ENCODE measurements around the gene BANP.
"Not testable (repeated sequence)": the region's sequence is repeated elsewhere in the genome, so short reads cannot be mapped to it uniquely, and the experiment has no call there.

BANP gene

GRCh38 chr16:87950765-87951551, at the start of gene BANP:
Gene BANP, plus strand, starts transcription at chr16:87951434. Its CDS starts 23,682 bp downstream, at chr16:87975116.
- peak; percentile 98 for DNase-seq (ENCODE audit: low read depth)

- not testable (repeated sequence) for DNase-seq (ENCODE audit: low read depth)
Measured at GRCh38 chr16:87904963-87905362, 46.3 kb upstream of the BANP start.

GRCh38 chr16:87905521-87905920, 45.7 kb upstream of the BANP start:
- not testable (repeated sequence) for DNase-seq (ENCODE audit: low read depth)

DNA sequence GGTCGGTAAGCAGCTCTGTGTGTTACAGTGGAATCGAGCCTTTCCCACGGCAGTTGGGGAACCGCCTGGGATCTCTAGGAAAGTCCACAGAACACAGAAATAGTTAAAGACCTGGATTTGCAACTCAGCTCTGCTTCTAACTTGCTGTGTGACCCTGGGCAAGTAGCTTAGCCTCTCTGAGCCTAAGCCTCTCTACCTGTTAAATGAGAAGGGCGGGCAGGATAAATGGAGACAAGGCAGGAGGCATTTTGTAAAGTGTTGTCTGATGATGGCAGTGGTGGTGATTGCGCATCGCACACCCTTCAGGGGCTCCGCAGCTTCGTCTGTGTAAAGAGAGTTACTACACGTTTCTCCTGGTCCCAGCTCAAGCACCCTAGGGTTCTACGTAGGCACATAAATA, 43.1 kb upstream of the BANP start:
- DNase-seq (ENCODE audit: low read depth), result not testable (repeated sequence)

DNA sequence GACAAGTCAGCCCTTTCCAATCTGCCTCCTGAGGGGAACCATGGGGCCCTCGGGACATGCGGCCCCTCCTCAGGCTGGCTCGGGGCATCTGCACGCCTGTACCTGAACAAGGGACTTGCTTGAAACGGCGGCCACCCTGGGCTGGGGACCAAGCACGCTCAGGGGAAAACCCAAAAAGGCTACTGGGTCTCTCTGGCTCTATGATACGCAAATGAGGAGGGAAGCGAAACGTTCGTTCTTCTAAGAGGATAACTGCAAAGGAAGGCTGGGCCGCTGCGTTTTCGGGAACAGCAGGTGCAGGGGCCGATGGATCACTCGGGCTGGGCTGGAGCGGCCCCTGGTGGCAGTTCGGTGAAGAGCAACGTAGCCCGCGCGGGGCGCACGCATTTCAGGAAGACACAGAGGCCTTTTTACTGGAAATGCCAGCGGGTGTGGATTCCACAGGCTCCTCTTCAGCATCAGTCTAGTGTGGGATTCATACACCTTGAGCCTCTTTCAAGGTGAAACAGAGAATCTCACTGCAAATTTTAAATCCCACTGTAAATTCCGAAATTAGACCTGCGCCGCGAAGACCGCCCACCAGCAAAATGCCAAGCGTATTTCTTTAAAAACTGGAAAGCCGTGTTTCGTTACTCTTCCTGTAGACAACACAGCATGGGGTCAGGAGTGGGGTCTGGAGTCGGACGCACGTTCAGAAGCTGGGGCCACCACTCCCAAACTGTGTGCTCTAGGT, 41.9 kb upstream of the BANP start:
- DNase-seq (ENCODE audit: low read depth), result peak; percentile 51

DNA sequence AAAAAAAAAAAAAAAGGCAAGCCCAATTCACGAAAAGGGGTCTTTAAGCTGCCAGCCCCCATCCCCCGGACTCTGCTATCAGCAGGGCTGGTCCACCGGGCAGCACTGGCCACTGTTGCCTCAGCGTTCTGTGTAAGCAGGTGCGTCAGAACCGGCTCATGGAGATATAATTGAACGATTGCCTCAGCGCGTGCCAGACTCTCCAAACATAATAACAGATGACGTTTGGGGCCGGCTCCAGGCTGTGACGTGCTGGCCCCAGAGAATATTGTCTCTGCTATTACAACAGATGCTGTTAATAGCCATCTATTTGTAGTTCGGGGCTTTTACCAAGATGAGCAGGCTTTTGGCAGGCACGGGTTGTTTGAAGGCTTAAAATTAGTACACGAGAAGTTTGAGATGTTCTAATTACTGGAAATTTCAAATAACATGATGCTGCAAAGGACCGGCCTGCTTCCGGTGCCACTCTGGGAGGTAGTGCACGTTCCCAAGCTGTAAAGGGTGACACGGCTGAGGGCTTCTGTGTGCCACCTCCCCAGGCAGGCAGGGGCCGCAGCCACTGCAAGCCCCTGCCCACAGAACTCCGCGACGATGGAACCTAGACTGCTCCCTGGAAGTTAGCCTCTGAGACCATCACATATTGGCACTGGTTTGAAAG, 40.0 kb upstream of the BANP start:
- not testable (repeated sequence) for DNase-seq (ENCODE audit: low read depth)

DNA sequence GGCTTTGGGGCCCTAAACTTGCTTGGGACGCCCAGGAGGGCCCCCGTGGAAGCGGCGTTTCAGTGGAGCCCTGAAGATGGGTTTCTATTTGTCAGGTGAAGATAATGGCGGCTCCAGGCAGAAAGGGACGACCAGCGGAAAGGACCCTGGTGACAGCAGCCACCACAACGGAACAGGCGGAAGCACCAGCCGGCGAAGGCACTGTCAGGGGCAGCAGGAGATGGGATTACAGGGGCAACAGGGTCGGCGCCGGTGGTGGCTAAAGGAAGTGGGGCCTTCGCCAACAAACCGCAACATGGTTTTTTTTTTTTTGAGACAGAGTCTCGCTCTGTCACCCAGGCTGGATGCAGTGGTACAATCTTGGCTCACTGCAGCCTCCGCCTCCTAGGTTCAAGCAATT, 38.5 kb upstream of the BANP start:
- DNase-seq (ENCODE audit: low read depth), result not testable (repeated sequence)

DNA sequence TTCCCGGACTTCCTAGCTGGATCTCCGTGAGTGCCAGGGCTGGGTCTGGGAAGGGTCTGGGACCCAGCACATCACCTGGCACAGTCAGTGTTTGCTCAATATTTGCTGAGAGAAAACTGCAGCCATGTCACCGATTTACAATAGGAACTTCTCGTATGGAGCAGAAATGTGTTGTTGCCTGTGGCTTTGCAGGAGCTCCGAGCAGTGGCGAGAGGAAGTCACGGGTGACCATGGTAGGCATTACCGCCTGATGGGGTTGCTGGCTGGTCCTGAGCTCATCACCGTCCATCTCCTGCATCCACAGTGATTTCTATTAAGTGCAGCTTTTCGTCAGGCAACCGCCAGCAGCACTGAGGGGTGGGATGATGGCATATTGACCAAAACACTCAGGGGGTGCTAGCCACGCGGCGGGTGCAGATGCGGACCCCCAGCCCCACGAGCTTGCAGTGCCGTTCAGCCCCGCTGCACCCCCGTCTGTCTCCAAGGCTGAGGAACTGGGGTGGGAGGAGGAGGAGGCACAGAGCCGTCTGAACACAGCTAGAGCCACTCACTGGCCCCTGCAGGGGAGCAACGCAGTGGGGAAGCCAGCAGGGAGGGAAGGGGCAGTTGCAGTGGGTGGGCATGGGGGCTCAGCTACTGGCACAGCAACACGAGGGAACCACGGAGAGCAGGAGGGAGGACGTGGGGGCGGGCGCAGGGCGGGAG, 37.1 kb upstream of the BANP start:
- not testable (repeated sequence) for DNase-seq (ENCODE audit: low read depth)

DNA sequence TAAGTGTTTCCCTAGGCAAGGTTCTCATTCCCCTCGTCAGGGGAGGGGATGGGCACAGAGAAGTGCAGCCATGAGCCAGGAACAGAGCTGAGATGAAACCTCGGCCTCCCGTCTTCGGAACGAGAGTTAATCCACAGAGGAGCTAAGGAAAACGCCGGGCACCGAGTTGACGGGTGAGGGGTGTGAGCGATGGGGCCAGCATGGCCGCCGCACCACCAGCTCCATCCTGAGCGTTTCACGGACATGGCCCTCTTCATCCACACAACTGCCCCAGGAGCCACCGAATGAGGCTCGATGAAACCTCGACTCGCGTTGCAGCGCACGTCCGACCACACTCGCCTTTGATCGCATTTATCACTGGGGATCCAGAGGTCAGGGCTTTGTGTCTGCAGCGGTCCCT, 36.4 kb upstream of the BANP start:
- DNase-seq (ENCODE audit: low read depth), result no peak

DNA sequence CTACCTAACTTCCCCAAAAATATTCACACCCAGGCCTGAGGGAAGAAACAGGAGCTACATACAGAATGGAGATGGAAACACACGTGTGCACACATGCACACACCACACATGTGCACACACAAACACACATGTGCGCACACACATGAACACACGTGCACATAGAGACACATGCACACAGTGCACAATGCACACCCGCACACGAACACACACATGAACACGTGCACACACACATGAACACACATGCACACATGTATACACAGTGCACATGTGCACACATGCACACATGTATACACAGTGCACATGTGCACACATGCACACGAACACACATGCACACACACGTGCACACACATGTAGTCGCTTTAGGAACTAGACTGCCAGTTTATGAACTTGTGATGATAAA, 33.7 kb upstream of the BANP start:
- no peak for DNase-seq (ENCODE audit: low read depth)

DNA sequence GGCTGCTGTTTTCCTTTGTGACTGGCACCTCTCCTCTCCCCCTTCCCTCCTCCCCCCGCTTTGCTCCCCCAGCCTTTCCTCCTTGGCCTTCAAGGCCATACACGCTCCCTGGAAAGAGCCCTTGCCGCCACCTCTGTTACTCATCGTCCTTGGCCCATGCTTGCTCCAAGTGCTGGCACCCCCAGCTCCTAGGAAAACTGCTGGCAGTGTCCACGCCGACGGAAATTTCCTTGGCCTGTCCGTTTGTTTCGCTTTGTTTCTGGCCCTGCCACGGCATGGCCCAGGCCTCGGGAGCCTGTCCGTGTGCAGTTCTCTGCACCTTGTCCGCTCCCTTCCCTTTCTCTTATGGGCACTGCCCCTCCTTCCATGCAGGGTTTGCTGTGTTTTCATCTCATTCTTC, 32.9 kb upstream of the BANP start:
- DNase-seq (ENCODE audit: low read depth), result no peak

GRCh38 chr16:87918866-87919680, 32.2 kb upstream of the BANP start:
- no peak for DNase-seq (ENCODE audit: low read depth)

DNA sequence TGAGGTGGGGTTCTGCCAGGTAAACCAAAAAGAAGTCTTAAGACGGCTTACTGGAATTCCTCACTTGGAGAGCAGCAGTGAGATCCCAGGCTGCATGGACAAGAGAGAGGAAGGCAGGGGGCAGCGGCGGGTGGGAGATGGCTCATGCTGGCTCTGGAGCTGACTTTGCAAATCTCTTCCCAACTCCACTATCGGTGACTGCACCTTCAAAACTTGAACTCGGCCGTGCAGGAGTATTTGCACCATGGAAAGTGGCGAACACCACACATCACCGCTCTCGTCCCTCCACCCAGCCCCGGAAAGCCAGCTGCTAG, 31.6 kb upstream of the BANP start:
- DNase-seq (ENCODE audit: low read depth), result no peak

- DNase-seq (ENCODE audit: low read depth), result no peak
Measured at GRCh38 chr16:87921236-87921773, 29.9 kb upstream of the BANP start.

- no peak for DNase-seq (ENCODE audit: low read depth)
Measured at GRCh38 chr16:87922250-87922871, 28.9 kb upstream of the BANP start.

GRCh38 chr16:87924041-87924810, 27.0 kb upstream of the BANP start:
- DNase-seq (ENCODE audit: low read depth), result no peak

DNA sequence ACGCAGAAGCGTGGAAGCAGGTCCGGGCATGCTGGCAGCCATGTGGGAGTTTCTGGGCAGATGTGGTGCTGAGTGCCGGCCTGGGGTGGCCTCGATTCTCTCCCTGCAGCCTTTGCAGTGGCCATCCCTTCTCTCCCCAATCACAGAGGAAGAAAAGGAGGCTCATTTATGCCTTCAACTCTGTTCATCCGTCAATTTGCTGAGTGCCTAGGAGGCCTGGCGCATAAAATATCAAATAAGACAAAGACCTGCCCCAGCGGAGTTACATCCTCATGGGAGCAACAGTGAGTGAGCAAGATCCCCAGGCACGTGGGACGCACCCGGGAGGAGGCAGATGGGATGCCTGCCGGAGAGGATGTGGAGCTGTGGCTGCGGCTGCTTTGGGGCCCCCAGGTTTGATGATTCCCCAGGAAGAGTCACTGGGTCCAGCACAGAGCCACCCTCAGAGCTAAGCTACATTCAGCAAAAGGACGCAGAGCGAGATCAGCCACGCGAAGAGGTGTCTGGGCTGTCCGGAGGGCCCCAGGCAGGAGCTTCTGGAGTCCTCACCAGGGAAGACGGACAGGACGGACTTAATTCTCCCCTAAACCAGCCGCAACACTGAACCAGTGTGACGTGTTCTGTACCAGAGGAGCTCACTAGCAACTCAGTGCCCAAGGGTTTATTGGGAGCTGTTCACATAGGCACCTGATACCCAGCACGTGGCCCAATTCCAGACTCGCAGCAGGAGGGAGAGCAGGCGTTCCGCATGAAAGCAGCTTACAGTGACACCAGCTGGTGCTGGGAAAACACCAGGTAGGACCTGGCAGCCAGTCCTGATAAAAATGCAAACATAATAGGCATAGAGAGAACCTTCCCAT, 26.2 kb upstream of the BANP start:
- no peak for DNase-seq (ENCODE audit: low read depth)

DNA sequence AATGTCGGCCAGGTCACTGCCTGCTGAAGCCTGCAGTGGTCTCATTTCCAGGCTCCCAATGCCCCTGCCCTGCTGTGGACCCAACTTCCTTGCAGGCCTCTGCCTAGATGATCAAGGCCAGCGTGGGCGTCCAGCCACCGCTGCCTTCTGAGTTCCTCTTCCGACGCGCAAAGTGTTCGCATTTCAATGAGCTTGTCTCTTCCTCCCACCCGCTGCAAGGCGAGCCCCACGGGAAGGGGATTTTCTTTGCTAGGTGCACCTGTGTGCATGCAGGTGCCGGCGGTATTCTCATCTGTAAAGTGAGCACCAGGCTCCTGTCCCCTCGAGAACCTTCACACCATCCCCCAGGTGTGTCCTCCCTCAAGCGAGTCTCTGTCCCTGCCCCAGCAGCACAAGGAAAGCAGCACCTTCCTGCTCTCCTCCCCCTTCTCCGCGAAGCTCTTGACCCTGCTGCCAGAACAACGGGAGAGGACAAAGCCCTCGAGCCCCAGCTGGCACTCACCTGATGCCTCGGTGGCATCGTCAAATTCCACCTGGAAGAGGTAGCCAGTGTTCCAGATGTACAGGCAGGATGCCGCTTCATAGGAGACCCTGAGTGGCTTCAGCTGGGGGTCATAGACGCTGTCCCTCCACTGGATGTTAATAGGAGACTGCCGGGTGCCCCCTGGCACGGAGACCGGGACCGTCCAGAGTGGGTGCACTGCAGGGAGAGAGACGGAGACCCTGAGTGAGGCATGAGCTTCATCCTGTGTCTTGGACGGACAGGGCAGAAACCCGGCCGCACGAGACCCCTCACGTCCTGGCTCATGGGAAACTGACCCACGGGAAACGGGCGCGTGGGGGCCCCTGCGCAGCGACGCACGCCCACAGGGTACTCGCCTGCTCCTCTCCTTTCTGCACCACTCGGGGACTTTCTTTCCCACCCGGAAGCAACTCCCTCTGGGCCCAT, 24.7 kb upstream of the BANP start:
- no peak for DNase-seq (ENCODE audit: low read depth)
